Chondrocyte (in vitro differentiated cells): ENCODE data around the gene FAM72C. TPM values are rescaled to one million over a fixed set of nuclear protein-coding genes. Genes with fewer than 3 reads are reported as not detected.
"Not testable (repeated sequence)": the region's sequence is repeated elsewhere in the genome, so short reads cannot be mapped to it uniquely, and the experiment has no call there.

ENCODE experiments used
- DNase-seq: peaks from one replicate; pipeline ENCODE4 v3.0.0; 2021; ENCODE audit warnings: mixed read lengths, low spot score
- H3K27ac Mint-ChIP-seq: one replicate; pipeline ENCODE4 v1.8.0; 2021; ENCODE audit warnings: mild to moderate bottlenecking, moderate library complexity, mixed read lengths; ENCODE audit not compliant: unreplicated experiment
- H3K27me3 Mint-ChIP-seq: 2 replicates; pipeline ENCODE4 v1.8.0; 2021; ENCODE audit warnings: low read depth, mixed read lengths
- H3K36me3 Mint-ChIP-seq: 2 replicates; pipeline ENCODE4 v1.8.0; 2021; ENCODE audit warnings: low read depth, mixed read lengths
- H3K4me1 Mint-ChIP-seq: 2 replicates; pipeline ENCODE4 v1.8.0; 2021; ENCODE audit warnings: low read depth, mild to moderate bottlenecking, mixed read lengths
- H3K4me3 Mint-ChIP-seq: one replicate; pipeline ENCODE4 v1.8.0; 2021; ENCODE audit warnings: mild to moderate bottlenecking, moderate library complexity, mixed read lengths; ENCODE audit not compliant: unreplicated experiment
- H3K9me3 Mint-ChIP-seq: 2 replicates; pipeline ENCODE4 v1.8.0; 2021; ENCODE audit warnings: low read depth, mixed read lengths
- total RNA-seq: library from RNA; stranded (reverse); gene quantifications from 3 replicates; pipeline ENCODE4 v1.2.1, GENCODE V29; 2021

Gene FAM72C
- total RNA-seq, 1 donor from 2014 or later: not detected

DNA sequence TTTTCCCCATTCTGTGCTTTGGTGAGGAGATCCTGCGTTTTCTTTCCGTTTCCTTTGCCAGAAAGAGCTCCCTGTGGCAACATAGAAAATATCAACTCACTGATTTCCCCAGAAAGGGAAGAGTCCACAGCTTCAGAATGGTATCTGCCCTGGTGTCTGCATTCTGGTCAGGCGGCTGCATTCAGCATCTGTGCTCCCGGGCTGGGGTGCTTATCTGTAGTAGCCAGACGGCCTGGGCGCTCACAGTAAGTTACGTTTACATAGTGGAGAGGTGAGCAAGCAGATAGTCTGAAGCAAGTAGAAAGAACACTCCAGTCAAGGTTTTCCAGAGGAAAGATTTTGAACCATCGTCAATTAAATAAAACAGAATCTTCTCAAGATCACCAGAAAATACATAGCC lies 29.3 kb upstream of the FAM72C start:
- not testable (repeated sequence) for H3K4me3 Mint-ChIP-seq, H3K27ac Mint-ChIP-seq, H3K36me3 Mint-ChIP-seq, DNase-seq, H3K4me1 Mint-ChIP-seq, H3K9me3 Mint-ChIP-seq, H3K27me3 Mint-ChIP-seq

DNA sequence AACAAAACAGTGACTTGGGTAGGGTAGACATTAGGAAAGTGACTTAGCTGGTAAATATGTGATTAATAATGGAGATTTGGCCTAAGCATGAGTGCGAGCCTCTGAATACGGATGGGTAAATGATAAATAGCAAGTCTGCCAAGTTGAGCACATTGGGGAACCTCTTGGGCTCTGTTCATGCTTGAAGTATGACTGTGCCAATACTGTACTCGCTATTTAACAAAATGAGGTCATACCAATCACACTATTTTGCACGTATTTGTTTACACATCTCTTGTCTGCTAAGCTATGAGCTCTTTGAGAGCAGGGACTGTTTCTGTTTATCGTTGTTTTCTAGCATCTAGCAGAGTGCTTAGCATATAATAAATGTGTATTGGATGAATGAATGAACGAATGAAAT lies 24.2 kb upstream of the FAM72C start:
- not testable (repeated sequence) for H3K9me3 Mint-ChIP-seq, H3K36me3 Mint-ChIP-seq, H3K27ac Mint-ChIP-seq, H3K4me1 Mint-ChIP-seq, H3K4me3 Mint-ChIP-seq, DNase-seq, H3K27me3 Mint-ChIP-seq

DNA sequence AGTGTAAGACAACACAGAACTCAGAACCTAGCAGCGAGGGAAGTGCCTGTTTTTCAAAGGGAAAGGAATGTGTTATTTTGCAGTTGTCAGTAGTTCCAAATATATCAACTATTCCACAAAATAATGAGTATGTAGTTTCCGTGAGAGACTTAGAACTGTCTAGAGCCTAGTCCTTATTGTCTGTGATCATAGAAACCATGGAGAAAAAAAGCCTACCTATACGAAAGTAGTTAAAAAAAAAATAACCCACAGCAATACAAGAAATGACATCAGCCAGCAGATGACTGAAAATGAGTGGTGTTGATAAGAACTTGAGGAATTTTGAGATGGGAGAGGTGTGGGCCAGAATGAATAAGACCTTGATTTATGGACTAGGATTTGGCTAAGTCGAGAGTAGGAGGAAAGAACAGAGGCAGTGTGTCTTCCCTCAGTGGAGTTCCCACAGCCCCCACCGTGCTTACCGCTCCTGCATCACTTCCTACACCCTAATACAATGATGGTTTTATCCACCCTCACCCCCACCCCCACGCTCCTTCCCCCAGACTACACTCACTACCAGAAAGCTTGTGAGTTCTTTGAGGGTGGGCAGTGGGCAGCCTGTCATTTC lies 21.6 kb upstream of the FAM72C start:
- DNase-seq, H3K27ac Mint-ChIP-seq, H3K4me1 Mint-ChIP-seq, H3K4me3 Mint-ChIP-seq, H3K27me3 Mint-ChIP-seq, H3K36me3 Mint-ChIP-seq, H3K9me3 Mint-ChIP-seq: not testable (repeated sequence)

- not testable (repeated sequence) for H3K36me3 Mint-ChIP-seq, DNase-seq, H3K27ac Mint-ChIP-seq, H3K4me1 Mint-ChIP-seq, H3K4me3 Mint-ChIP-seq, H3K9me3 Mint-ChIP-seq, H3K27me3 Mint-ChIP-seq
Observed at GRCh38 chr1:143990699-143991098, 18.9 kb upstream of the FAM72C start.

GRCh38 chr1:143989719-143990118 lies 17.9 kb upstream of the FAM72C start:
- not testable (repeated sequence) for H3K27me3 Mint-ChIP-seq, H3K27ac Mint-ChIP-seq, H3K4me1 Mint-ChIP-seq

GRCh38 chr1:143989427-143989712 lies 17.6 kb upstream of the FAM72C start:
- not testable (repeated sequence) for H3K9me3 Mint-ChIP-seq, H3K27ac Mint-ChIP-seq, H3K4me1 Mint-ChIP-seq, DNase-seq, H3K27me3 Mint-ChIP-seq, H3K4me3 Mint-ChIP-seq, H3K36me3 Mint-ChIP-seq

More at GRCh38 chr1:143989719-143990118, 17.9 kb upstream of the FAM72C start:
- H3K36me3 Mint-ChIP-seq, H3K4me3 Mint-ChIP-seq, DNase-seq, H3K9me3 Mint-ChIP-seq: not testable (repeated sequence)

DNA sequence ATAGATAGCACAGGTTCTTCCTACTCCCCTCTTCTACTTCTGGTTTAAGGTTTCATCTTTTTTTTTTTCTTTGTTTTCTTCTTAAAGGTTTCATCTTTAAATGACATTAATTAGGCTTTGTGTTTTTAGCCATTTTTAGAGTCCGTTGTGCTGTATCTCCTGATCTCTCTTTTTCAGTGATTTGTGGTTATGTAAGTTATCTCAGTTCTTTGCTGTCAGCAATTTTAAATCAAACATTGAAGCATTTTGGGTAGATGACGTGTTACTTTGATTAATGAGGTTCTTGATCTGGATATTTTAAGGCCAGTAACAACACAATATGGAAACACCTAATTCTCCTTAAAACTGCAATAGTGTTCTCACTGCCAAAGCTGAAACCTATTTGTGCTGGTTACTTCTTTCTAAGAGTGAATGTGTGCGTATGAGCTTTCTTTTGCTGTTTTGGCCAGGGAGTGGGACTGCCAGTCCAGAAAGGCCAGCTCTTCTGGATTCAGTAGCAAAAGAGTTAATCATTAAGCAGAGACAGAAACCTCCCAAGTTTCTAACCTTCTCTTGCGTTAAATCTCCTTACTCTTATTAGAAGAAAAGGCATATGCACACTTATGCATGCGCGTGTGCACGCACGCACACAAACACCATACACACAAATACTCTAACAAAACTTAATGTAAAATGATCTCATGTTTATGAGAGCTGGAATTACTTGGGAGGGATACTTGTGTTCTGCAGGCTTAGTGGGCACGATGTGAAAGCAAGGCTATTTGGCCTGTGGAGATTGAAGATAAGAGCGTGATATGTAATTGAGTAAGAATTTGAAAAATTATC lies 17.0 kb upstream of the FAM72C start:
- not testable (repeated sequence) for H3K36me3 Mint-ChIP-seq, H3K9me3 Mint-ChIP-seq, H3K27me3 Mint-ChIP-seq, DNase-seq, H3K27ac Mint-ChIP-seq, H3K4me3 Mint-ChIP-seq, H3K4me1 Mint-ChIP-seq

GRCh38 chr1:143987868-143988267 lies 16.1 kb upstream of the FAM72C start:
- not testable (repeated sequence) for H3K36me3 Mint-ChIP-seq, H3K4me1 Mint-ChIP-seq, H3K9me3 Mint-ChIP-seq, H3K27ac Mint-ChIP-seq, DNase-seq, H3K27me3 Mint-ChIP-seq, H3K4me3 Mint-ChIP-seq

GRCh38 chr1:143984721-143985473 lies 13.1 kb upstream of the FAM72C start:
- not testable (repeated sequence) for H3K4me1 Mint-ChIP-seq, H3K4me3 Mint-ChIP-seq, H3K9me3 Mint-ChIP-seq, DNase-seq, H3K27ac Mint-ChIP-seq, H3K27me3 Mint-ChIP-seq, H3K36me3 Mint-ChIP-seq

GRCh38 chr1:143974416-143974815 lies 2.6 kb upstream of the FAM72C start:
- not testable (repeated sequence) for H3K36me3 Mint-ChIP-seq, H3K9me3 Mint-ChIP-seq, DNase-seq, H3K4me1 Mint-ChIP-seq, H3K27me3 Mint-ChIP-seq
- Mint-ChIP-seq H3K27ac (peak overlapping the region; percentile 36), H3K4me3 (peak overlapping the region; percentile 76)

DNA sequence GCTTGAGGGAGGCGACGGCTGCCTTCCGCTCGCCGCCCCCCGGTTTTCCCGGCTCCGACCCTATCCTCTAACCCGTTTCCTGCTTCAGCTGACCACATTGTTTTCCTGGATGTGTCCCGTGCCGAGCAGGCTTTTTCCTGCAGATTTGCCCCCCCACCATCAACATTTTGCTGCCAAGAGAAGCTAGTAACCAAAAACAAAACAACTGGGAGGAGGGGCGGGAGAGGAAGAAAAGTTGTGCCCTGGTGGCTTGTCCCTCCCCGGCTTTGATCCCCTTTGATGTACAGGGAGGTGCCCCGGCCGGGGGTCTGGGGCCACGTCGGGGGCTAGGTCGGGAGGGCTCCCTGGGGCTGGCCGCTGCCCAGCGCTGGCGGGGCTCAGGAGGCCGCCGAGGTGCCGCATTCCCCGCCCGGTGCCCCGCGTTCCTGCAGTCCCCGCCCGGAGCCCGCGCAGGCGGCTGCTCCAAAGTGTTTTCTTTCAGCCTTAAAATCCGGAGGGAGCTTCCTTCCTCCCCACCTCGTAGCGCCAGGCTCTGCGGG lies 2.2 kb upstream of the FAM72C start:
- not testable (repeated sequence) for H3K4me1 Mint-ChIP-seq, H3K9me3 Mint-ChIP-seq, DNase-seq, H3K27me3 Mint-ChIP-seq, H3K36me3 Mint-ChIP-seq
- H3K4me3 Mint-ChIP-seq: peak overlapping the region; percentile 84
- peak overlapping the region; percentile 83 for H3K27ac Mint-ChIP-seq

DNA sequence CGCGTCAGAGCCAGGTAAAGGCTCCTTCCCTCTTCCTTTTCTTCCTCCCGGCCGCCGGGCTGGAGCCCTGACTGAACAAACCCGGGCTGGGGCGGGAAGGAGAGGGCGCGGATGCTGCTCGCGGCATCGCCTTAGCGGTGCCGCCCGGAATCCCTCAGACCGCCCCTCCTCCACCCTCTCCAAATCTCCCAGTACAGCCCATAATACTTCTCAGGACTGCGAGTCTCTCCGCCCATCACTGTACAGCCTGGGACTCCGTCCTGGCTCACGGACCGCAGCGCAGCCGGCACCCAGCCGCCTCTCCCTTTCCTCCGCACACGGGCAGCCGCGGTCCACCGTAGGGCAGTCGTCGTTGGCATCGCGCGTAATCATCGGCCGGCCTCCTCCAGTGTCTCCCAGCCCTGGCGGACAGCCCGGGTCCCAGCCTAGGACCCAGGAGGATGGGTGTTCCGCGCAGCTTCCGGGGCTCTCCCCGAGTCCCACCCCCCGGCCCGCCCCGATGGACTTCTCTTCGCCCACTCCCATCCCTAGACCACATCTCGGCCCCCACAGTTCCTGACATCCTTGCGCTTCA lies 1.1 kb upstream of the FAM72C start:
- not testable (repeated sequence) for DNase-seq, H3K4me1 Mint-ChIP-seq, H3K4me3 Mint-ChIP-seq, H3K9me3 Mint-ChIP-seq, H3K27me3 Mint-ChIP-seq, H3K36me3 Mint-ChIP-seq, H3K27ac Mint-ChIP-seq
